Naive B cell (primary cell): ENCODE data around the gene LRP1-AS. TPM values are rescaled to one million over a fixed set of nuclear protein-coding genes. Genes with fewer than 3 reads are reported as not detected.
A peak's percentile ranks its signal among the peaks of the same experiment; 100 is the strongest.
"Not testable (repeated sequence)": the region's sequence is repeated elsewhere in the genome, so short reads cannot be mapped to it uniquely, and the experiment has no call there.

Source experiments
- ATAC-seq, 2 donors: fragments of 150-1000 bp; cut with Tn5 transposase; 2 replicates each; pipeline ENCODE4 v1.10.0; 2021; ENCODE audit warnings: low read depth in 2 of 2, mild to moderate bottlenecking in 2 of 2, moderate library complexity in 2 of 2
- DNase-seq: peaks from one replicate; pipeline ENCODE4 v3.0.0; 2022
- H3K27ac Mint-ChIP-seq, 6 donors: one replicate each; pipeline ENCODE4 v1.8.0; 2020 to 2022; ENCODE audit warnings: mild to moderate bottlenecking in 6 of 6, mixed read lengths in 6 of 6, moderate library complexity in 5 of 6, inconsistent platforms in 2 of 6
- H3K27me3 Mint-ChIP-seq, 3 donors: one replicate each; pipeline ENCODE4 v1.8.0; 2021 to 2022; ENCODE audit warnings: mixed read lengths in 3 of 3, mild to moderate bottlenecking in 1 of 3
- H3K36me3 Mint-ChIP-seq, 2 donors: one replicate each; pipeline ENCODE4 v1.8.0; 2020 to 2022; ENCODE audit warnings: mixed read lengths in 2 of 2, inconsistent platforms in 1 of 2, mild to moderate bottlenecking in 1 of 2
- H3K4me1 Mint-ChIP-seq, 3 donors: one replicate each; pipeline ENCODE4 v1.8.0; 2020 to 2022; ENCODE audit warnings: mixed read lengths in 3 of 3, inconsistent platforms in 1 of 3, mild to moderate bottlenecking in 1 of 3, moderate library complexity in 1 of 3
- H3K4me3 Mint-ChIP-seq, 8 donors: one replicate each; pipeline ENCODE4 v1.8.0; 2020 to 2022; ENCODE audit warnings: mild to moderate bottlenecking in 8 of 8, mixed read lengths in 8 of 8, moderate library complexity in 8 of 8, inconsistent platforms in 2 of 8
- H3K9me3 Mint-ChIP-seq, 7 donors: one replicate each; pipeline ENCODE4 v1.8.0; 2020 to 2022; ENCODE audit warnings: mixed read lengths in 7 of 7, mild to moderate bottlenecking in 5 of 7, inconsistent platforms in 2 of 7, moderate library complexity in 1 of 7
- polyA plus RNA-seq, 6 donors: library from polyadenylated mRNA; unstranded; fragments of 300-500 nt; fragmentation: Illumina TruSeq; gene quantifications; one replicate each; pipeline ENCODE4 v1.2.3, GENCODE V29; 2021; ENCODE audit warnings: low read depth in 6 of 6

Gene LRP1-AS
- polyA plus RNA-seq, 6 donors from 2014 or later, result not detected

- peaks cover 15 to 36% (median 31%) of the 10 kb centered on the region in 3 donors for H3K27me3 Mint-ChIP-seq
- H3K27ac Mint-ChIP-seq, result peak overlapping the region in 1 of 6 donors; percentile 59
- H3K4me3 Mint-ChIP-seq, result peak overlapping the region; percentile 89 to 94 (median 90)
- peaks cover 0 to 2% (median 0%) of the 10 kb centered on the region in 7 donors for H3K9me3 Mint-ChIP-seq
- H3K36me3 Mint-ChIP-seq, result peaks cover 0 to 9% of the 10 kb centered on the region in 2 donors
- ATAC-seq (peak; percentile 42 to 61), DNase-seq (peak; percentile 40)
- H3K4me1 Mint-ChIP-seq, result peaks cover 12 to 17% (median 16%) of the 10 kb centered on the region in 3 donors
Measured at GRCh38 chr12:57127101-57127725, 20.2 kb downstream of the LRP1-AS start.

- Mint-ChIP-seq H3K27me3 (peaks cover 15 to 32% (median 25%) of the 10 kb centered on the region in 3 donors), H3K4me3 (peak overlapping the region in 4 of 8 donors; percentile 28 to 91 (median 90)), H3K36me3 (peaks cover 0 to 9% of the 10 kb centered on the region in 2 donors), H3K27ac (peak overlapping the region in 1 of 6 donors; percentile 59), H3K9me3 (peaks cover 0 to 2% (median 0%) of the 10 kb centered on the region in 7 donors), H3K4me1 (peaks cover 12 to 16% (median 14%) of the 10 kb centered on the region in 3 donors)
- ATAC-seq (no peak), DNase-seq (no peak)
Measured at GRCh38 chr12:57126561-57126960, 20.9 kb downstream of the LRP1-AS start.

GRCh38 chr12:57126061-57126460 is 21.4 kb downstream of the LRP1-AS start:
- peak overlapping the region in 2 of 8 donors; percentile 89 to 91 for H3K4me3 Mint-ChIP-seq
- DNase-seq (no peak), ATAC-seq (no peak)

GRCh38 chr12:57124261-57124877 is 23.1 kb downstream of the LRP1-AS start:
- Mint-ChIP-seq H3K36me3 (peaks cover 0 to 9% of the 10 kb centered on the region in 2 donors), H3K4me3 (peak overlapping the region in 1 of 8 donors; percentile 15), H3K4me1 (peaks cover 13 to 14% (median 13%) of the 10 kb centered on the region in 3 donors), H3K9me3 (peaks cover 0 to 2% (median 0%) of the 10 kb centered on the region in 7 donors), H3K27ac (no peak overlapping the region), H3K27me3 (peaks cover 0 to 17% (median 5%) of the 10 kb centered on the region in 3 donors)
- peak; percentile 66 to 71 for ATAC-seq
- DNase-seq, result peak; percentile 72

More at GRCh38 chr12:57126061-57126460, 21.4 kb downstream of the LRP1-AS start:
- Mint-ChIP-seq H3K9me3 (peaks cover 0 to 2% (median 0%) of the 10 kb centered on the region in 7 donors), H3K27ac (no peak overlapping the region), H3K27me3 (peaks cover 13 to 28% (median 20%) of the 10 kb centered on the region in 3 donors), H3K4me1 (peaks cover 12 to 16% (median 14%) of the 10 kb centered on the region in 3 donors), H3K36me3 (peaks cover 0 to 9% of the 10 kb centered on the region in 2 donors)

GRCh38 chr12:57123813-57124212 is 23.6 kb downstream of the LRP1-AS start:
- H3K27ac Mint-ChIP-seq, result no peak overlapping the region
- no peak for DNase-seq
- H3K36me3 Mint-ChIP-seq, result peaks cover 0 to 9% of the 10 kb centered on the region in 2 donors
- no peak for ATAC-seq
- peaks cover 0 to 17% (median 5%) of the 10 kb centered on the region in 3 donors for H3K27me3 Mint-ChIP-seq
- H3K9me3 Mint-ChIP-seq, result peaks cover 0 to 2% (median 0%) of the 10 kb centered on the region in 7 donors
- no peak overlapping the region for H3K4me3 Mint-ChIP-seq
- peaks cover 19% of the 10 kb centered on the region in 3 donors for H3K4me1 Mint-ChIP-seq

GRCh38 chr12:57120718-57121117 is 26.7 kb downstream of the LRP1-AS start:
- not testable (repeated sequence) for H3K9me3 Mint-ChIP-seq, ATAC-seq, H3K4me3 Mint-ChIP-seq, DNase-seq, H3K36me3 Mint-ChIP-seq, H3K27ac Mint-ChIP-seq
- H3K4me1 Mint-ChIP-seq, result peaks cover 16 to 19% (median 17%) of the 10 kb centered on the region in 3 donors
- H3K27me3 Mint-ChIP-seq, result peaks cover 0 to 23% (median 5%) of the 10 kb centered on the region in 3 donors

GRCh38 chr12:57119294-57120085 is 27.9 kb downstream of the LRP1-AS start:
- peak overlapping the region in 3 of 6 donors; percentile 51 to 84 (median 75) for H3K27ac Mint-ChIP-seq
- ATAC-seq, result no peak
- peaks cover 0 to 8% of the 10 kb centered on the region in 2 donors for H3K36me3 Mint-ChIP-seq
- H3K9me3 Mint-ChIP-seq, result peaks cover 0 to 2% (median 0%) of the 10 kb centered on the region in 7 donors
- no peak for DNase-seq
- H3K4me1 Mint-ChIP-seq, result peaks cover 16 to 19% (median 17%) of the 10 kb centered on the region in 3 donors
- peak overlapping the region in 3 of 8 donors; percentile 47 to 56 (median 54) for H3K4me3 Mint-ChIP-seq
- peaks cover 0 to 14% (median 5%) of the 10 kb centered on the region in 3 donors for H3K27me3 Mint-ChIP-seq

GRCh38 chr12:57118711-57119271 is 28.6 kb downstream of the LRP1-AS start:
- Mint-ChIP-seq H3K4me3 (peak overlapping the region in 2 of 8 donors; percentile 10 to 56), H3K4me1 (peaks cover 11 to 14% (median 13%) of the 10 kb centered on the region in 3 donors), H3K27ac (peak overlapping the region in 1 of 6 donors; percentile 84), H3K27me3 (peaks cover 0 to 7% (median 0%) of the 10 kb centered on the region in 3 donors), H3K36me3 (peaks cover 0 to under 1% of the 10 kb centered on the region in 2 donors), H3K9me3 (peaks cover 0 to 2% (median 0%) of the 10 kb centered on the region in 7 donors)
- ATAC-seq, result peak; percentile 84 to 88
- peak; percentile 31 for DNase-seq

- ATAC-seq, result no peak
- Mint-ChIP-seq H3K4me1 (peaks cover 23 to 28% (median 27%) of the 10 kb centered on the region in 3 donors), H3K4me3 (peak overlapping the region in 1 of 8 donors; percentile 22), H3K27me3 (peaks cover 0 to 6% (median 0%) of the 10 kb centered on the region in 3 donors), H3K27ac (no peak overlapping the region), H3K9me3 (no peaks in the 10 kb centered on the region), H3K36me3 (no peaks in the 10 kb centered on the region)
- DNase-seq, result no peak
Measured at GRCh38 chr12:57116580-57117281, 30.7 kb downstream of the LRP1-AS start.

GRCh38 chr12:57112492-57113294 is 34.7 kb downstream of the LRP1-AS start:
- Mint-ChIP-seq H3K27me3 (peaks cover 0 to 6% (median 0%) of the 10 kb centered on the region in 3 donors), H3K27ac (peak overlapping the region; percentile 98 to 100 (median 100)), H3K9me3 (no peaks in the 10 kb centered on the region), H3K4me3 (peak overlapping the region; percentile 93 to 100 (median 97)), H3K36me3 (peaks cover 0 to 13% of the 10 kb centered on the region in 2 donors), H3K4me1 (peaks cover 38 to 46% (median 45%) of the 10 kb centered on the region in 3 donors)
- ATAC-seq, result no peak
- DNase-seq, result no peak

- DNase-seq (peak; percentile 86), ATAC-seq (peak; percentile 67)
- Mint-ChIP-seq H3K9me3 (no peaks in the 10 kb centered on the region), H3K36me3 (peaks cover 0 to 28% of the 10 kb centered on the region in 2 donors), H3K27me3 (no peaks in the 10 kb centered on the region), H3K27ac (peak within 1 kb of the TSS; percentile 98 to 100 (median 100)), H3K4me1 (peaks cover 51 to 61% (median 60%) of the 10 kb centered on the region in 3 donors), H3K4me3 (peak within 1 kb of the TSS; percentile 93 to 100 (median 97))
Measured at GRCh38 chr12:57111031-57111734, 36.2 kb downstream of the LRP1-AS start, which contains the start of gene STAT6. Gene STAT6, minus strand, starts transcription at chr12:57111362. Its CDS starts 3,084 bp downstream, at chr12:57108278.
